ENCODE measurements around the gene GPLD1. TPM values are rescaled to one million over a fixed set of nuclear protein-coding genes. Genes with fewer than 3 reads are reported as not detected.
"Not testable (repeated sequence)": the region's sequence is repeated elsewhere in the genome, so short reads cannot be mapped to it uniquely, and the experiment has no call there.

Gene GPLD1
- total RNA-seq, 1 experiment from 2014 or later, result not detected

- no peaks in the 10 kb centered on the region for H3K36me3 ChIP-seq
- no peak for DNase-seq
- no peaks in the 10 kb centered on the region for H3K9me3 ChIP-seq
- H3K27me3 ChIP-seq, result no peaks in the 10 kb centered on the region
- H3K4me3 ChIP-seq, result no peak overlapping the region
These were observed 44.8 kb downstream of the GPLD1 start for GRCh38 chr6:24444588-24444987.

- Histone ChIP-seq H3K27me3 (no peaks in the 10 kb centered on the region), H3K9me3 (no peaks in the 10 kb centered on the region), H3K4me3 (no peak overlapping the region), H3K36me3 (no peaks in the 10 kb centered on the region)
- DNase-seq, result no peak
These were observed 47.8 kb downstream of the GPLD1 start for GRCh38 chr6:24441599-24441904.

- H3K4me3 ChIP-seq, result no peak overlapping the region
- H3K27me3 ChIP-seq, result no peaks in the 10 kb centered on the region
- DNase-seq, result no peak
- H3K9me3 ChIP-seq, result no peaks in the 10 kb centered on the region
- no peaks in the 10 kb centered on the region for H3K36me3 ChIP-seq
These were observed 48.3 kb downstream of the GPLD1 start for GRCh38 chr6:24440897-24441598.

DNA sequence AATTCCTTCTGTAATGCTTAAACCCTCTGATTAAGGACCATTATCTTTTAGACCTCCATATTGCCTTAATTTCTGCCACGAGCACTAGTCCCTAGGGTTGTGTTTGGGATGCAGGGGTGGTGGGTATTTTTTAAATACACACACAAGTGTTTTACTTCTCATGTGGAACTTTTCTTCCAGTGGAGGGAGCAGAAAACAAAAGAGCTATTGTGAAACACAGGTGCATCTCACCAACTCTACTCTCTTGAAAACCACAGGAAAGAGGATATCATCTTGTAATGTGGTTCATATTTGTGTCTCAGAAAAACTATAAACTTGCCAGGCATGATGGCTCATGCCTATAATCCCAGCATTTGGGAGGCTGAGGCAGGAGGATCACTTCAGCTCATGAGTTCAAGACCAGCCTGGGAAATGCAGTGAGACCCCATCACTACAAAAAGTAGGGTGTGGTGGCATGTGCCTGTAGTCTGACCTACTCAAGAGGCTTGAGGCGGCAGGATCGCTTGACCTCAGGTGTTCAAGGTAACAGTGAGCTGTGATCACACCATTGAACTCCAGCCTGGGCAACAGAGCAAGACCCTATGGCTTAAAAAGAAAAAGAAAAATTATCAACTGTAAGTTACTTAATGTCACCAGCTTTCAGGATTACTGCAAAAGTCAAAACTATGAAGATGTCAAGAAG is 49.4 kb downstream of the GPLD1 start:
- Histone ChIP-seq H3K36me3 (no peaks in the 10 kb centered on the region), H3K27me3 (no peaks in the 10 kb centered on the region), H3K4me3 (no peak overlapping the region), H3K9me3 (no peaks in the 10 kb centered on the region)
- no peak for DNase-seq

GRCh38 chr6:24436979-24437378 is 52.4 kb downstream of the GPLD1 start:
- no peaks in the 10 kb centered on the region for H3K36me3 ChIP-seq
- no peak for DNase-seq
- H3K9me3 ChIP-seq, result no peaks in the 10 kb centered on the region
- H3K4me3 ChIP-seq, result no peak overlapping the region
- no peaks in the 10 kb centered on the region for H3K27me3 ChIP-seq

- no peak overlapping the region for H3K4me3 ChIP-seq
- H3K9me3 ChIP-seq, result no peaks in the 10 kb centered on the region
- DNase-seq, result no peak
- H3K27me3 ChIP-seq, result no peaks in the 10 kb centered on the region
- H3K36me3 ChIP-seq, result no peaks in the 10 kb centered on the region
These were observed 56.8 kb downstream of the GPLD1 start for GRCh38 chr6:24432611-24433010.

DNA sequence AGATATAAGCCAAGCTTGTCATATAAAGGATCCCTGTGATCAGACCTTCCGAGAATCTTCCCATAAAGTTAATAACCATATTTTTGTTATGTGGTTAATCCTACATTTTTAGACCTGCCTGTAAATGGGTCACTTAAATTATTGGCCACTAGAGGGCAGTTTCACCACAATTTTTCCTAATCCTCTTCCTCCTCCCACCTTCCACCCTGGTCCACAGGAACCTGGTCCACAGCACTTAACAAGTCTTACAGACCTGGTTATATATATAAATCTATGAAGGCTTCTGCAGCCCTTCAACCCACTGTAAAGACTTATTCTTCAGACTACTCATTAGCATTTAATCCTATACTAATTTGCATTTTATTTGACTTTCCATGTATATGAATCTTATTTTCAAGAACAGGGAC is 58.3 kb downstream of the GPLD1 start:
- H3K4me3 ChIP-seq, result no peak overlapping the region
- H3K27me3 ChIP-seq, result no peaks in the 10 kb centered on the region
- H3K36me3 ChIP-seq, result no peaks in the 10 kb centered on the region
- H3K9me3 ChIP-seq, result no peaks in the 10 kb centered on the region
- no peak for DNase-seq

- peaks cover 6% of the 10 kb centered on the region; the same call in 1 of the 2 replicates for H3K36me3 ChIP-seq
- no peak for DNase-seq
- no peaks in the 10 kb centered on the region for H3K9me3 ChIP-seq
- H3K27me3 ChIP-seq, result no peaks in the 10 kb centered on the region
- H3K4me3 ChIP-seq, result no peak overlapping the region
These were observed 59.3 kb downstream of the GPLD1 start for GRCh38 chr6:24430086-24430485.

GRCh38 chr6:24429146-24429545 is 60.2 kb downstream of the GPLD1 start:
- H3K9me3 ChIP-seq, result no peaks in the 10 kb centered on the region
- H3K4me3 ChIP-seq, result no peak overlapping the region
- no peaks in the 10 kb centered on the region for H3K27me3 ChIP-seq
- DNase-seq, result no peak
- peaks cover 6% of the 10 kb centered on the region for H3K36me3 ChIP-seq

DNA sequence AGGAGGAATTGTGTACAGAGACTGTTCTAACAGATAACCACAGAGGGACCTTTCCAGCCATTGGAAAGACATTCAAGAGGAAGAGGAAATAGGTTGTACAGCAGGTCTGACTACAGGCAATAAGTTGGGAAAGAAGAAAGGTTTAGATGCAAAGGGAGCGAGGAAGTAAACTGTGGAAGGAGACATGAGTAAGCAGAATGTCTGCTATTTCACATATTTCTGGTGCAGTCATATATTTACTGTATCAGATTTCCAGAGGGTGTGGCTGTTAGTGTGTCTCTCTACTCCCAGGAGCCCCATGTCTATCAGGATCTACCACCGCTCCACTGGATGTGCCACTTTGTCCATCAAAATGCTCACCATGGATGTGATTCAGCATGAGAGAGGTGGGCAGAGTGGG is 60.8 kb downstream of the GPLD1 start:
- Histone ChIP-seq H3K27me3 (no peaks in the 10 kb centered on the region), H3K9me3 (no peaks in the 10 kb centered on the region), H3K4me3 (no peak overlapping the region), H3K36me3 (peaks cover 6% of the 10 kb centered on the region)
- no peak for DNase-seq

GRCh38 chr6:24426729-24427446 is 62.5 kb downstream of the GPLD1 start:
- no peaks in the 10 kb centered on the region for H3K9me3 ChIP-seq
- no peak overlapping the region for H3K4me3 ChIP-seq

DNA sequence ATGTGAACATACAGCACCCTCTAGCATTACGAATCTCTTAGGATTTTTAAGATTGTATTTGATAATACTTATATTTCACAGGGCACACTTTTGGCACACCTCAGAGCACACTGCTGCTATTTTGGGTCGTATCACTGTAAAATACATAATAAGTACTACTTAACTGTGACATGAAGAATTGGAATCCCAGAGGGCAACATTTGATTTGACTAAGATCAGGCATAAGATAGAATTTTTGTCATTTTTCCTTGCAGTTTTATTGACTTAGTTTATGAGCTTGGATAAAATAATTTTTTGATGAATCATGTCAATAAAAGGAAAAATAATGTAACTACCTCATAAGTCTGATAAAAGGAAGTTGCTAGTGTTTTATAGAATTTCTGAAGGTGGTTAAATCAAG is 64.3 kb downstream of the GPLD1 start:
- Histone ChIP-seq H3K36me3 (peaks cover 19% of the 10 kb centered on the region), H3K4me3 (no peak overlapping the region), H3K9me3 (no peaks in the 10 kb centered on the region), H3K27me3 (no peaks in the 10 kb centered on the region)
- no peak for DNase-seq

More at GRCh38 chr6:24426729-24427446, 62.5 kb downstream of the GPLD1 start:
- no peak for DNase-seq
- H3K36me3 ChIP-seq, result peaks cover 10% of the 10 kb centered on the region
- H3K27me3 ChIP-seq, result no peaks in the 10 kb centered on the region

DNA sequence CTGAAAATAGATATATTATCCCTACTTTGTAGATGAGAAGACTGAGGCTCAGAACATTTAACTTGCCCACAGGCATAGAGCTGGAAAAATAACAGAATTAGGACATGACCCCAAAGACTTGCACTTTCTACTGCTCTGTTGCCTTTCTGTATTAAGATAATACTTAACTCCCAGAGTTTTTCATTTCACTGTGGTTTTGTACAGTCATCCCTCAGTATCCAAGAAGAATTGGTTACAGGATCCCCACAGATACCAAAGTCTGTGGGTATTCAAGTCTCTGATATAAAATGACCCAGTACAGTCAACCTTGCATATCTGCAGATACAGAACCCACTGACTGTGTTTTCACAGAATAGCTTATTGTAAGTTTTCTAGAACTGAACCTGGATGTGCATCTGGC is 69.9 kb downstream of the GPLD1 start:
- Histone ChIP-seq H3K27me3 (no peaks in the 10 kb centered on the region), H3K4me3 (no peak overlapping the region), H3K9me3 (no peaks in the 10 kb centered on the region), H3K36me3 (peaks cover 26% of the 10 kb centered on the region)
- DNase-seq, result no peak

DNA sequence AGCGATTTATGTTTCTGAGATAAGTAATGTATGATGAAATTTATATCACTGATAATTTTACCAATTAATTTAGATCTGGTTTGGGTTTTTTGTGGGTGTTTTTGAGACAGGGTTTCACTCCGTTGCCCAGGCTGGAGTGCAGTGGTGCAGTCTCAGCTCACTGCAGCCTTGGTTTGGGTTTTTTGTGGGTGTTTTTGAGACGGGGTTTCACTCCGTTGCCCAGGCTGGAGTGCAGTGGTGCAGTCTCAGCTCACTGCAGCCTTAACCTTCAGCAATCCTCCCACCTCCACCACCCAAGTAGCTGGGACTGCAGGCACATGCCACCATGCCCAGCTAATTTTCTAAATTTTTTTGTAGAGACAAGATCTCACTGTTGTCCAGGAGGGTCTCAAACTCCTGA is 73.6 kb downstream of the GPLD1 start:
- no peaks in the 10 kb centered on the region for H3K9me3 ChIP-seq
- no peaks in the 10 kb centered on the region for H3K27me3 ChIP-seq
- H3K36me3 ChIP-seq, result peaks cover 30% of the 10 kb centered on the region
- DNase-seq, result no peak
- no peak overlapping the region for H3K4me3 ChIP-seq

DNA sequence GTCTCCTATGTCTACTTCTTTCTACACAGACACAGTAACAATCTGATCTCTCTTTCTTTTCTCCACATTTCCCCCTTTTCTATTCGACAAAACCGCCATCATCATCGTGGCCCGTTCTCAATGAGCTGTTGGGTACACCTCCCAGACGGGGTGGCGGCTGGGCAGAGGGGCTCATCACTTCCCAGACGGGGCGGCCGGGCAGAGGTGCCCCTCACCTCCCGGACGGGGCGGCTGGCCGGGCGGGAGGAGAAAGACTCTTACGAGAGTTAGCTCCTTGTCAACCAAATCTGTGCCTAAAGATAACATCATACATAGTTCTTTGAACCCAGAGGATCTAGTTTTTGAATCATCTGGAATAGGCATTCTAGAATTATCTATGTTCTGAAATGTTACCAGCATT is 74.8 kb downstream of the GPLD1 start:
- not testable (repeated sequence) for H3K9me3 ChIP-seq, H3K27me3 ChIP-seq, DNase-seq, H3K4me3 ChIP-seq
- peaks cover 25% of the 10 kb centered on the region for H3K36me3 ChIP-seq

GRCh38 chr6:24412294-24412693 is 77.1 kb downstream of the GPLD1 start:
- H3K9me3 ChIP-seq, result no peaks in the 10 kb centered on the region
- H3K27me3 ChIP-seq, result no peaks in the 10 kb centered on the region
- no peak for DNase-seq
- H3K36me3 ChIP-seq, result peaks cover 36% of the 10 kb centered on the region
- H3K4me3 ChIP-seq, result no peak overlapping the region

GRCh38 chr6:24410622-24411021 is 78.8 kb downstream of the GPLD1 start:
- H3K27me3 ChIP-seq, result no peaks in the 10 kb centered on the region
- H3K36me3 ChIP-seq, result peaks cover 35% of the 10 kb centered on the region
- H3K9me3 ChIP-seq, result no peaks in the 10 kb centered on the region
- no peak for DNase-seq
- H3K4me3 ChIP-seq, result no peak overlapping the region

All from MG63 (cell line).